Measurements from ENCODE around the gene PRRT1B. TPM values are rescaled to one million over a fixed set of nuclear protein-coding genes. Genes with fewer than 3 reads are reported as not detected.
"Not testable (repeated sequence)": the region's sequence is repeated elsewhere in the genome, so short reads cannot be mapped to it uniquely, and the experiment has no call there.

The PRRT1B gene
- total RNA-seq, 1 donor from 2014 or later: not detected

- no peak for DNase-seq (ENCODE audit: low spot score in 2 of 2, unreplicated experiment in 2 of 2)
- Mint-ChIP-seq H3K4me1 (no peaks in the 10 kb centered on the region), H3K36me3 (peaks cover 32% of the 10 kb centered on the region), H3K4me3 (no peak overlapping the region), H3K27ac (no peak overlapping the region), H3K9me3 (no peaks in the 10 kb centered on the region), H3K27me3 (ENCODE audit: low read depth) (no peaks in the 10 kb centered on the region)
- TF ChIP-seq CTCF (IDR thresholded peaks at IDR 0.05; ENCODE audit: unreplicated experiment): no peak
Observed at GRCh38 chr9:131511880-131512279, 33.4 kb upstream of the PRRT1B start.

DNA sequence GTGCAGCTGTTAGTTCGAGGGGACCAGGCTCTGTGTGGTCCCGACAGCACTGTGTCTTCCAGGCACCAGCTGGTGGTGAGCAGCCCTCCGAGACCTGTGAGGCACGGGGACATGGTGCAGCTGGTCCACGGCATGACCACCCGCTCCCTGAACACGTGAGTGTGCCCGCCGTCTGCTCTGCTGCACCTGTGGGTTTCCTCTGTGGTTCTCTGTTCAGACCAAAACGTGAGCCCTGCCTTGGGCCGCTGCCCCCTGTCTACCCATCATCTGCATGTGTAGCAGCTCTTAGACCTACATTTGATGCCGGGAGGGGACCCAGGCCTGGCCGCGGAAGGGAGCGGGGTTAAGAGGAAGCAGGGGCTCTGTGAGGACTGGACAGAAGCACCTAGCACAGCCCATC is 32.1 kb upstream of the PRRT1B start:
- H3K27me3 Mint-ChIP-seq (ENCODE audit: low read depth): no peaks in the 10 kb centered on the region
- no peak overlapping the region for H3K4me3 Mint-ChIP-seq
- no peak for DNase-seq (ENCODE audit: low spot score in 2 of 2, unreplicated experiment in 2 of 2)
- no peak overlapping the region for H3K27ac Mint-ChIP-seq
- TF ChIP-seq CTCF (IDR thresholded peaks at IDR 0.05; ENCODE audit: unreplicated experiment): no peak
- H3K36me3 Mint-ChIP-seq: peaks cover 39% of the 10 kb centered on the region
- no peaks in the 10 kb centered on the region for H3K4me1 Mint-ChIP-seq
- H3K9me3 Mint-ChIP-seq: no peaks in the 10 kb centered on the region

GRCh38 chr9:131515559-131516031 is 29.7 kb upstream of the PRRT1B start:
- H3K36me3 Mint-ChIP-seq: peaks cover 46% of the 10 kb centered on the region
- H3K4me1 Mint-ChIP-seq; H3K27me3 Mint-ChIP-seq (ENCODE audit: low read depth); DNase-seq (ENCODE audit: low spot score in 2 of 2, unreplicated experiment in 2 of 2); H3K27ac Mint-ChIP-seq; H3K9me3 Mint-ChIP-seq; H3K4me3 Mint-ChIP-seq: not testable (repeated sequence)

- H3K27ac Mint-ChIP-seq: no peak overlapping the region
- H3K4me1 Mint-ChIP-seq: no peaks in the 10 kb centered on the region
- no peaks in the 10 kb centered on the region for H3K27me3 Mint-ChIP-seq (ENCODE audit: low read depth)
- TF ChIP-seq CTCF (IDR thresholded peaks at IDR 0.05; ENCODE audit: unreplicated experiment): no peak
- no peaks in the 10 kb centered on the region for H3K9me3 Mint-ChIP-seq
- no peak for DNase-seq (ENCODE audit: low spot score in 2 of 2, unreplicated experiment in 2 of 2)
- peaks cover 44% of the 10 kb centered on the region for H3K36me3 Mint-ChIP-seq
- no peak overlapping the region for H3K4me3 Mint-ChIP-seq
Observed at GRCh38 chr9:131516100-131516499, 29.2 kb upstream of the PRRT1B start.

DNA sequence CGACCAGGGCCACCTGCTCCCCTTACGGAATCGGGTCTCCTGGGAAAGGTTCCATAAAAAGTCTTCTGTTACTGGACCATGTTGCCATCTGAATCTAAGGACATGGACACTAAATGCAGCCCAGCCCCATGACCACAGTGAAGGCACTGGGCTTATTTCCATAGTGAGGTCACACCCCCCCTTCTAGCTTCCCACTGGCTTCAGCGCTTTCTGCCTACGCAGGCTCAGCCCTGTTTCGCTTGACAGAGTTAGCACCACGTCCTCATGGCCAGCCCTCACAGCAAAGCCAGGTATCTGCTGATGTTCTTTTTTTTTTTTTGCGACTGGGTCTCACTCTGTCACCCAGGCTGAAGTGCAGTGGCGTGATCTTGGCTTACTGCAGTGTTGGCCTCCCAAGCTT is 28.4 kb upstream of the PRRT1B start:
- Mint-ChIP-seq H3K36me3 (peaks cover 37% of the 10 kb centered on the region), H3K4me1 (no peaks in the 10 kb centered on the region)

GRCh38 chr9:131517761-131518190 is 27.5 kb upstream of the PRRT1B start:
- Mint-ChIP-seq H3K4me1 (no peaks in the 10 kb centered on the region), H3K36me3 (peaks cover 37% of the 10 kb centered on the region), H3K9me3 (no peaks in the 10 kb centered on the region), H3K27ac (no peak overlapping the region), H3K4me3 (no peak overlapping the region), H3K27me3 (ENCODE audit: low read depth) (no peaks in the 10 kb centered on the region)
- no peak for TF ChIP-seq CTCF (IDR thresholded peaks at IDR 0.05; ENCODE audit: unreplicated experiment)
- no peak for DNase-seq (ENCODE audit: low spot score in 2 of 2, unreplicated experiment in 2 of 2)

More for the DNA sequence above, 28.4 kb upstream of the PRRT1B start:
- no peak for DNase-seq (ENCODE audit: low spot score in 2 of 2, unreplicated experiment in 2 of 2)
- Mint-ChIP-seq H3K27ac (no peak overlapping the region), H3K9me3 (no peaks in the 10 kb centered on the region), H3K4me3 (no peak overlapping the region), H3K27me3 (ENCODE audit: low read depth) (no peaks in the 10 kb centered on the region)
- no peak for TF ChIP-seq CTCF (IDR thresholded peaks at IDR 0.05; ENCODE audit: unreplicated experiment)
